Measurements from ENCODE around the gene EPHB1.

The EPHB1 gene

GRCh38 chr3:135084976-135085375 is 289.9 kb downstream of the EPHB1 start:
- no peak overlapping the region for H3K27ac ChIP-seq (replicated peaks)
- DNase-seq (ENCODE audit: low read depth in 1 of 2, low spot score in 1 of 2): no peak
- TF ChIP-seq, protein P1, sequence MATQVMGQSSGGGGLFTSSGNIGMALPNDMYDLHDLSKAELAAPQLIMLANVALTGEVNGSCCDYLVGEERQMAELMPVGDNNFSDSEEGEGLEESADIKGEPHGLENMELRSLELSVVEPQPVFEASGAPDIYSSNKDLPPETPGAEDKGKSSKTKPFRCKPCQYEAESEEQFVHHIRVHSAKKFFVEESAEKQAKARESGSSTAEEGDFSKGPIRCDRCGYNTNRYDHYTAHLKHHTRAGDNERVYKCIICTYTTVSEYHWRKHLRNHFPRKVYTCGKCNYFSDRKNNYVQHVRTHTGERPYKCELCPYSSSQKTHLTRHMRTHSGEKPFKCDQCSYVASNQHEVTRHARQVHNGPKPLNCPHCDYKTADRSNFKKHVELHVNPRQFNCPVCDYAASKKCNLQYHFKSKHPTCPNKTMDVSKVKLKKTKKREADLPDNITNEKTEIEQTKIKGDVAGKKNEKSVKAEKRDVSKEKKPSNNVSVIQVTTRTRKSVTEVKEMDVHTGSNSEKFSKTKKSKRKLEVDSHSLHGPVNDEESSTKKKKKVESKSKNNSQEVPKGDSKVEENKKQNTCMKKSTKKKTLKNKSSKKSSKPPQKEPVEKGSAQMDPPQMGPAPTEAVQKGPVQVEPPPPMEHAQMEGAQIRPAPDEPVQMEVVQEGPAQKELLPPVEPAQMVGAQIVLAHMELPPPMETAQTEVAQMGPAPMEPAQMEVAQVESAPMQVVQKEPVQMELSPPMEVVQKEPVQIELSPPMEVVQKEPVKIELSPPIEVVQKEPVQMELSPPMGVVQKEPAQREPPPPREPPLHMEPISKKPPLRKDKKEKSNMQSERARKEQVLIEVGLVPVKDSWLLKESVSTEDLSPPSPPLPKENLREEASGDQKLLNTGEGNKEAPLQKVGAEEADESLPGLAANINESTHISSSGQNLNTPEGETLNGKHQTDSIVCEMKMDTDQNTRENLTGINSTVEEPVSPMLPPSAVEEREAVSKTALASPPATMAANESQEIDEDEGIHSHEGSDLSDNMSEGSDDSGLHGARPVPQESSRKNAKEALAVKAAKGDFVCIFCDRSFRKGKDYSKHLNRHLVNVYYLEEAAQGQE (IDR thresholded peaks at IDR 0.05; ENCODE audit: insufficient replicate concordance, low read depth): no peak
- TF ChIP-seq GABPA (IDR thresholded peaks at IDR 0.05; ENCODE audit: low read depth) (no peak), POLR2AphosphoS5 (IDR thresholded peaks at IDR 0.05; ENCODE audit: low read depth) (no peak), SPI1 (IDR thresholded peaks at IDR 0.05; ENCODE audit: borderline replicate concordance, low read depth) (no peak)
- TF ChIP-seq, protein P2, sequence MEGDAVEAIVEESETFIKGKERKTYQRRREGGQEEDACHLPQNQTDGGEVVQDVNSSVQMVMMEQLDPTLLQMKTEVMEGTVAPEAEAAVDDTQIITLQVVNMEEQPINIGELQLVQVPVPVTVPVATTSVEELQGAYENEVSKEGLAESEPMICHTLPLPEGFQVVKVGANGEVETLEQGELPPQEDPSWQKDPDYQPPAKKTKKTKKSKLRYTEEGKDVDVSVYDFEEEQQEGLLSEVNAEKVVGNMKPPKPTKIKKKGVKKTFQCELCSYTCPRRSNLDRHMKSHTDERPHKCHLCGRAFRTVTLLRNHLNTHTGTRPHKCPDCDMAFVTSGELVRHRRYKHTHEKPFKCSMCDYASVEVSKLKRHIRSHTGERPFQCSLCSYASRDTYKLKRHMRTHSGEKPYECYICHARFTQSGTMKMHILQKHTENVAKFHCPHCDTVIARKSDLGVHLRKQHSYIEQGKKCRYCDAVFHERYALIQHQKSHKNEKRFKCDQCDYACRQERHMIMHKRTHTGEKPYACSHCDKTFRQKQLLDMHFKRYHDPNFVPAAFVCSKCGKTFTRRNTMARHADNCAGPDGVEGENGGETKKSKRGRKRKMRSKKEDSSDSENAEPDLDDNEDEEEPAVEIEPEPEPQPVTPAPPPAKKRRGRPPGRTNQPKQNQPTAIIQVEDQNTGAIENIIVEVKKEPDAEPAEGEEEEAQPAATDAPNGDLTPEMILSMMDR (IDR thresholded peaks at IDR 0.05; ENCODE audit: insufficient read depth, low read length): no peak
- no peak overlapping the region for H3K4me3 ChIP-seq (replicated peaks; ENCODE audit: insufficient read depth, low read length)
- no peaks in the 10 kb centered on the region for H3K27me3 ChIP-seq (ENCODE audit: insufficient read depth, poor library complexity, severe bottlenecking)

DNA sequence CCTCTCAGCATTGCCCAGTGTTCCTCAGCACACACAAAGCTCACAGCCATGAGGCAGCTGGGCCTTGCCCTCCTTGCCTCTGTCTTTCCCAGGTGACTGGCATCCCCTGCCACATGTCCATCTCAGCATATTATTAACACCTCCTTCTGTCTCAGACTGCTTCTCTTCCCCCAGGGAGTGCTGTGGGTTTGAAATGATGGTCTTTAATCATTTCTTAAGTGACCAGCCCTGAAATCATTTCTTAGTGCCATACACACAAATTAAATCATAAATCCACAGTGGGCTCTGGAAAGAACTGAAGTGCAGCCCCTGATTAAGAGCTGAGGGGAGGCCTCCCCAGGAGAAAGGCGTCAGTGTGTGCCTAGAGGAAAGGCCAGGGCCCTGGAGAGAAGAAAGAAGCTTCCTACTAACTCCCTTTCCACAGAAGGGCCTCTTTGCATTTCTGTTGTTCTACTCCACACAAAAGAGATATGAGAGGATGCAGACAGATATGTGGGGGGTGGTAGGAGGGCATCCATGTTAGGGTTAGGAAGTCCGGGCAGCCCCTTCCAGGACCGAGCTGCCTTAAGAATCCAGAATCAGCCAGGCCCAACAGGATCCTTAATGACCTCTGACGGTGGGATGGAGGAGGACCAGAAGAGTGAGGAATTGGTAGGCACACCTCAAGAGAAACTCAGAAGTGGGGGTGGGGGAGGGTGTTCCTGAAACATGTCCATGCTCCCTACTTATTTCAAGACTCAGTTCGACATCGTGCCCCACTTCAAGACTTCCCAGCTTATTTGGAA is 290.8 kb downstream of the EPHB1 start:
- Histone ChIP-seq H3K27ac (replicated peaks) (no peak overlapping the region), H3K4me3 (replicated peaks; ENCODE audit: insufficient read depth, low read length) (no peak overlapping the region), H3K27me3 (ENCODE audit: insufficient read depth, poor library complexity, severe bottlenecking) (no peaks in the 10 kb centered on the region)
- DNase-seq (ENCODE audit: low read depth in 1 of 2, low spot score in 1 of 2): no peak
- TF ChIP-seq, protein P2 (IDR thresholded peaks at IDR 0.05; ENCODE audit: insufficient read depth, low read length): no peak
- TF ChIP-seq POLR2AphosphoS5 (IDR thresholded peaks at IDR 0.05; ENCODE audit: low read depth): no peak
- TF ChIP-seq GABPA (IDR thresholded peaks at IDR 0.05; ENCODE audit: low read depth): no peak
- no peak for TF ChIP-seq SPI1 (IDR thresholded peaks at IDR 0.05; ENCODE audit: borderline replicate concordance, low read depth)
- TF ChIP-seq, protein P1 (IDR thresholded peaks at IDR 0.05; ENCODE audit: insufficient replicate concordance, low read depth): no peak

- TF ChIP-seq POLR2AphosphoS5 (IDR thresholded peaks at IDR 0.05; ENCODE audit: low read depth): no peak
- TF ChIP-seq, protein P1 (IDR thresholded peaks at IDR 0.05; ENCODE audit: insufficient replicate concordance, low read depth): no peak
- no peak for TF ChIP-seq GABPA (IDR thresholded peaks at IDR 0.05; ENCODE audit: low read depth)
- TF ChIP-seq SPI1 (IDR thresholded peaks at IDR 0.05; ENCODE audit: borderline replicate concordance, low read depth): no peak
- TF ChIP-seq, protein P2 (IDR thresholded peaks at IDR 0.05; ENCODE audit: insufficient read depth, low read length): no peak
- Histone ChIP-seq H3K4me3 (replicated peaks; ENCODE audit: insufficient read depth, low read length) (no peak overlapping the region), H3K27me3 (ENCODE audit: insufficient read depth, poor library complexity, severe bottlenecking) (no peaks in the 10 kb centered on the region), H3K27ac (replicated peaks) (no peak overlapping the region)
- DNase-seq (ENCODE audit: low read depth in 1 of 2, low spot score in 1 of 2): no peak
Observed at GRCh38 chr3:135087782-135088181, 292.7 kb downstream of the EPHB1 start.
